ENCODE measurements around the gene STIM1. TPM values are rescaled to one million over a fixed set of nuclear protein-coding genes. Genes with fewer than 3 reads are reported as not detected.

STIM1 gene
- total RNA-seq, 1 experiment from 2014 or later: 15.2 TPM

- Histone ChIP-seq H3K79me2 (ENCODE audit: insufficient read depth, low read length) (no peaks in the 10 kb centered on the region), H3K18ac (ENCODE audit: insufficient read length, low read depth, low read length) (no peak overlapping the region), H3K23ac (ENCODE audit: insufficient read length, low read depth, low read length) (no peak overlapping the region), H4K5ac (ENCODE audit: insufficient read length, low read depth, low read length) (no peak overlapping the region), H3K9me3 (ENCODE audit: control insufficient read depth, low read depth, low read length) (no peaks in the 10 kb centered on the region), H3K14ac (ENCODE audit: insufficient read depth, low read length) (no peak overlapping the region), H3K4ac (ENCODE audit: low read depth, low read length) (no peak overlapping the region), H4K8ac (replicated peaks; ENCODE audit: insufficient read length, low read depth, low read length) (no peak overlapping the region), H2BK20ac (ENCODE audit: low read depth, low read length, poor library complexity, severe bottlenecking) (no peak overlapping the region), H4K91ac (ENCODE audit: insufficient read length, low read depth, low read length) (no peak overlapping the region), H3K27ac (ENCODE audit: insufficient read length, low read depth, low read length) (no peak overlapping the region), H3K27me3 (ENCODE audit: insufficient read depth, low read length) (no peaks in the 10 kb centered on the region), H2BK5ac (ENCODE audit: insufficient read length, low read length) (no peak overlapping the region), H2BK12ac (ENCODE audit: insufficient read length, low read depth, low read length) (no peak overlapping the region), H3T11ph (ENCODE audit: low read length) (no peak overlapping the region), H2BK120ac (ENCODE audit: low read depth, low read length, poor library complexity, severe bottlenecking) (no peak overlapping the region), H3K4me1 (ENCODE audit: insufficient read depth, low read length) (no peaks in the 10 kb centered on the region), H3K9ac (ENCODE audit: extremely low read depth, insufficient read length, low read length) (no peak overlapping the region), H3K79me1 (ENCODE audit: insufficient read depth, low read depth, low read length, poor library complexity, severe bottlenecking) (no peaks in the 10 kb centered on the region), H2AFZ (ENCODE audit: low read length) (no peak overlapping the region), H3K4me2 (ENCODE audit: insufficient read depth, insufficient read length, low read length) (no peak overlapping the region), H2AK5ac (ENCODE audit: insufficient read length, low read length) (no peak overlapping the region), H3K23me2 (ENCODE audit: insufficient read length, low read depth, low read length, poor library complexity, severe bottlenecking) (no peaks in the 10 kb centered on the region), H3K56ac (ENCODE audit: insufficient read length, low read depth, low read length) (no peak overlapping the region), H2BK15ac (ENCODE audit: low read depth, low read length) (no peak overlapping the region), H4K20me1 (ENCODE audit: control insufficient read depth, insufficient read depth, insufficient read length) (no peaks in the 10 kb centered on the region)
- no peak for DNase-seq
- Mint-ChIP-seq H3K36me3 (ENCODE audit: insufficient read depth in 1 of 3, low read depth in 3 of 3) (no peaks in the 10 kb centered on the region), H3K4me1 (no peaks in the 10 kb centered on the region), H3K9me3 (peaks cover 0 to 4% of the 10 kb centered on the region in 2 experiments; a peak in 3 of 5 replicates), H3K4me3 (no peak overlapping the region), H3K27ac (no peak overlapping the region), H3K27me3 (ENCODE audit: low read depth) (peaks cover 6% of the 10 kb centered on the region)
- WGBS (ENCODE audit: extremely low coverage, insufficient read length, low lambda C conversion rate): no CpG with 5 or more reads among the region's 3 CpGs
- no peak for TF ChIP-seq CTCF (conservative IDR thresholded peaks at IDR 0.05)
Observed at GRCh38 chr11:4006946-4007680, 151.6 kb downstream of the STIM1 start.

All from H9 (cell line).